ENCODE measurements around the gene XRCC5.
"Not testable (repeated sequence)": the region's sequence is repeated elsewhere in the genome, so short reads cannot be mapped to it uniquely, and the experiment has no call there.

XRCC5 gene

DNA sequence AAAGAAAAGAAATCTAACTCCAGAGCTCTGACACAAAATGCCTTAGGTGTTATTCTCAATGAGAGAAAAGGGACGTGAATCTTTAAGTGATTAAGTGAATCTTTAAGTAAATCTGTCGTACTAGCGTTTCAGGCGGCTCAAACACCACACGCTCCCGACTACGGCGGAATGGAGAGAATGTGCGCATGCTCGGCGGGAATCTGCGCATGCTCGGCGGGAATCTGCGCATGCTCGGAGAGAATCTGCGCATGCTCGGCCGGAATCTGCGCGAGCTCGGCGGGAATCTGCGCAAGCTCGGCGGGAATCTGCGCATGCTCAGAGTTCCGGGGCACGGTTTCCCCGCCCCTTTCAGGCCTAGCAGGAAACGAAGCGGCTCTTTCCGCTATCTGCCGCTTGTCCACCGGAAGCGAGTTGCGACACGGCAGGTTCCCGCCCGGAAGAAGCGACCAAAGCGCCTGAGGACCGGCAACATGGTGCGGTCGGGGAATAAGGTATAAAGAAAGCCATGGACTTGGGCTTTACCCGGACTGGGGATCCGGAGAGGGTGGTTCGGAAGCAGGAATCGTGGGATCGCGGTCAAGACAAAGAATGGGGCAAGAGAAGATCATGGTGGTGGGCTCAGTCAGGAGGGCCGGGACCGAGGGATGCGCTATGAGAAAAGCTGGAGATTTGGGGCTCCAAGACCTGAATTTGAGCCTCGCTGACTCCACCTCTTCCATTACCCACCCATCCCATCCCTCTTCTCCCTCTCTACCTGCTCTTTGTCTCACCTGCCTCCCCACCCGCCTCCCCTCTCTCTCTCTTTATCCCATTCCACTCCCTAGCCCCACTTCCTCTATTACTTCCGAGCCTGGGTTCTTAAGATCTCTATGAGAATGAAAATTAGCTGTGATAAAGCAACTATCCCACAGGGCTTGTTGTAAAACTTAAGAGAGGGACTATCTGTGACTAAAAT, at the start of gene XRCC5:
TSS of gene XRCC5 (plus strand) at position 382 of the 955 bp plus-strand sequence. CDS start at position 471, 89 bp downstream.
- peak; percentile 98 for DNase-seq (ENCODE audit: low spot score)

DNA sequence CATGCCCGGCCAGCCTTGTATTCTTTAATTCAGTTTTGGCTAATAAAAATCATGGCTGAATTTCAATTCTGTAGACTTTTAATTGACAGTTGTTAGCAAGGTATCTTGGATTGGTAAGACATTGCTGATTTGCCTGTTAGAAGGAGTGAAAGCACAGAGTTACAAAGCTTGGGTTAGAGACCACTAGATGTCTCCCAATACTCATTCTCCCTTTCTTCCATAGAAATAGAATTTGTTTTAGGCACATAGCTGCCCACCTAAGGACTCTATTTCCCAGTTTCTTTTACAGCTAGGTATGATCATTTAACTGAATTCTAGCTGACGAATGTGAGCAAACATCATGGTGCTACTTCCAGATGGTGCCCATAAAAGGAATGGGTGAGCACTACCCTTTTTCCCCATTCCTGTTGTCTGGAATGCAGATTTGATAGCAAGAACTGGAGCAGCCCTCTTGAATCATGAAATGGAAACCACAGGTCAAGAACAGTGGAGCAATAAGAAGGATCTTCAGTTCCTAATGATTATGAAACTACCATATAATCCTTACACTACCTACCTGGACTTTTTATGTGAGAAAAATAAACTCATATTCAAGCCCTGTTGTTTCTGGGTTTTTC, 45.0 kb upstream of the XRCC5 start:
- DNase-seq (ENCODE audit: low spot score): peak; percentile 28

DNA sequence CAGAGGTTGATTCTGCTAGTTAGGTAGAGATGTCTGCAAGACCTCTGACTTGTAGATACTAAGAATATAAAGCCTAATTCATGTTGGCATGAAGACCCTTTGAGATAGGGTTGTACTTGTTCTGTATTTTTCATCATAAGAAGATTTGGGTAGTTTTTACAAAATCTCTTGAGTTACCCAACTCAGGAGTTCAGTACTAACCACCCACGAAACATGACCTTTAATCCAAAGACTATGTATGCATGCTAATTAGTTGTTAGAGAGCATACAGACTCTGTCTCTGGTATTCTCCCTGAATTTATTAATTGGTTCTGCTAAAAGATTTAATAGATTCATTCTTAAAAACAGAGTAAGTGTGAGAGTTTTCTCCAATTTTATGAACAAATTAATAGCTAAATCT, 44.5 kb upstream of the XRCC5 start:
- no peak for DNase-seq (ENCODE audit: low spot score)

DNA sequence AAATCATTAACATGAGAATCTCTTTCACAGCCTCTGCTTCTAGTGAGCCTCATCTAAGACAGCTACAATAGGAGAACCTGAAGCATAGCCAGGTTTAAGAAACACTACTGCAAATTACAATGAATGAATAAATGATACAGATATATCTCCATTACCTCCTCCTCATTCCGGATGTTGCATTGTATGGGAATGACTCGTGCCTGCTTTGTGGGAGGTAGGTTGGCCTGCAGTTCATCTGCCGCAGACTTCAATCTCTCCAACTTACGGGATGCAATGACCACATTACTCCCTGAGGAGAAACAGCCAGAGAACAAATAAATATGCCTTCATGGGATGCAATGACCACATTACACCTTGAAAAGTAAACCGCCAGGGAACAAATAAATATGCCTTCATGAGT, 42.9 kb upstream of the XRCC5 start:
- peak; percentile 40 for DNase-seq (ENCODE audit: low spot score)

DNA sequence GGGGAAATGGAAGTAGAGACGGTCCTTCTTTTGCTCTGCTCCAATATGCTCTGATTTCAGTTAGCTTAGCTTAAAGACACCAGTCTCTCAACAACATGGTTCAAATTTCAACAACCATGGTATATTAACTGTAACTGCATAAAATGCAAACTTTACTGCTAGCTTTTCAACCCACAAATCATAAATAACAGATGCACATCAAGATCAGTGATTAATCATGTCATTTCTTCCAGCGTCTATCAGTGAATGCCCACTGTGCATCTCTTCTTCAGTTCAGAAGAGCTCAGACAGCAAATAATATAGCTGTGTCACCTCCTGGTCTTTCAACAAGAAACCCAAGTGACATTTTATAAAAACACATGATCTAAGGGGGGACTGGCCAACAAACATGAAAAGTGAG, 40.1 kb upstream of the XRCC5 start:
- DNase-seq (ENCODE audit: low spot score): no peak

DNA sequence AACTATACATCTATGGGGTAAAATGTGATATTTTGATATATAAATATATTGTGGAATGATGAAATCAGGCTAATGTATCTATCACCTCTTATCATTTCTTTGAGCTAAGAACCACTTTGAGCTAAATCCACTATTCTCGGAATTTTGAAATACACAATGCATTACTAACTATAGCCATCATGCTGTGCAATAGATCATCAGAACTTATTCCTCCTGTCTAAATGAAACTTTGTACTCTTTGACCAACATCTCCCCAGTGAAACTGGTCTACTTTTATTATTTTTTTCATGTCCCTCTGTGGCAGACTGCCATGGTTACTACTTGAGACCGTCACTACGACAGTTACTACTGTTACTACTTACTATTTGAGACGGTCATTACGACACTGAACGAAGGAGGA, 39.0 kb upstream of the XRCC5 start:
- DNase-seq (ENCODE audit: low spot score): no peak

DNA sequence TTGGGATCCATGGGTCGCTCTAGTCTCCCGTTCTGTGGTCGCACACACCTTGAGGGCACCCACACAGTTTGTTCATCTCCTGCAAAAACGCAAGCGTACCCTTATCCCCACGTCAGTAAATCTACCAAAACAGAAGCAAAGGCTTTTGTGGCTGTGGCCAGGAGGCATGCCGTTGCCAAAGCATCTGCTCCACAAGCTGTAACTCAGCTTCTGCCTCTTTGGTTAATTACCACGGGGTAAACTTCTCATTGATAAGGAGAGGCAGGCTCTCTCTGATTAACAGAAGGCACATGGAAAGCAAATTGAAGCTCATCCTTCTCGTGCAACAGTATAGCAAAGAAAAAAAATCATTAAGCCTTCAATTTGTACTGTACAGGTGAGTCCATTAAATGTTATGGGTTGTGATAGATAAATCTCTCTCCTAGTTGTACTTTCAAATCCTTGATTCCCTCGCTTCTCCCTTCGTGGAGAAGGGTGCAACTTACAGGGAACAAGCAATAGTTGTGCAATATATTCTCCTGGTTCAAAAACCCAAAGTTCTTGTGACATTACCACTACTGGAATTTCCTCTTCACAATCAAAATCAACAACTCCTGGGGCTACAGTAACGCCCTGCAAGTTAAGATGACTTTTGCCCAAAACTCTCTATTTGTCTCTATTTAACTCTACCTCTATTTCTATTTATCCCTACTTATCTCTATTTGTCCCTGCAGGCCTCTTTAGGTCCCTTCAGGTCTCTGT, 37.9 kb upstream of the XRCC5 start:
- no peak for DNase-seq (ENCODE audit: low spot score)

DNA sequence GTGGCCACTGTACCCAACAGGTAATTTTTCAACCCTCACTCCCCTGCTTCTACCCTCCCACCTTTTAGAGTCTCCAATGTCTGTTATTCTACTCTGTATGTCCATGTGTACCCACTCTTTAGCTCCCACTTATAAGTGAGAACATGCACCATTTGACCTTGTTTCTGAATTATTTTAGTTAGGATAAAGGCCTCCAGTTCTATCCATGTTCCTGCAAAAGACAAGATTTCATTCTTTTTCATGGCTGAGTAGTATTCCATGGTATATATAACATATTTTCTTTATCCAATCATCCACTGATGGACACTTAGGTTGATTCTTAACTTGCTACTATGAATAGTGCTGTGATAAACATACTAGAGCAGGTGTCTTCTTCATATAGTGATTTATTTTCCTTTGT, 36.7 kb upstream of the XRCC5 start:
- DNase-seq (ENCODE audit: low spot score): no peak

DNA sequence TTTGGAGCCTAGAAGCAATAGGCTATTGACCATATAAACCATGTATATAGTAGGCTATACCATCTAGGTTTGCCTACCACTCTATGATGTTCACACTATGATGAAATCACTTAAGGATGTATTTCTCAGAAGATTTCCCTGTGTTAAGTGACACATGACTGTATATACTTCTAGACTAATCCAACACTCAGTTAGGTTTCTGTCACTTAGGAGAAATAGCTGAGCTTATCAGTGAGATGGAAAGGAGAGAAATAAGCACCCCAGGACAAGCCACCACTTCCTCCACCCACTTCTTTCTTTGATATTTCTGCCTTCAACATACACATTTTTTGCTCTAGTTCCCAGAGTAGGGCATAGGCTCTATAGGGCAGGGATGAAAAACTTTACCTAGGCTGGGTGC, 35.4 kb upstream of the XRCC5 start:
- no peak for DNase-seq (ENCODE audit: low spot score)

DNA sequence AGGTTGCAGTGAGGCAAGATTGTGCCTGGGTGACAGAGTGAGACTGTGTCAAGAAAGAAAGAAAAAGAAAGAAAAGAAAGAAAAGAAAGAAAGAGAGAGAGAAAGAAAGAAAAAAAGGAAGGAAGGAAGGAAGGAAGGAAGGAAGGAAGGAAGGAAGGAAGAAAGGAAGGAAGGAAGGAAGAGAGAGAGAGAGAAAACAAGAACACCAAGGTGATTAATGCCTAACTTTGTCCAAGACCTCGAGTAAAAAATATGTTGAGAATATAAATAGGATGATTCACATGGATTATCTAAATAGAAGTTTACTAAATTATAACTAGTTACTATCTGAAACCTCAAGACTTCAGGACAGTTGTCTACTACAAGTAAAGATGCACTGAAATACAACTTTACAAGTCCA, 34.8 kb upstream of the XRCC5 start:
- no peak for DNase-seq (ENCODE audit: low spot score)

DNA sequence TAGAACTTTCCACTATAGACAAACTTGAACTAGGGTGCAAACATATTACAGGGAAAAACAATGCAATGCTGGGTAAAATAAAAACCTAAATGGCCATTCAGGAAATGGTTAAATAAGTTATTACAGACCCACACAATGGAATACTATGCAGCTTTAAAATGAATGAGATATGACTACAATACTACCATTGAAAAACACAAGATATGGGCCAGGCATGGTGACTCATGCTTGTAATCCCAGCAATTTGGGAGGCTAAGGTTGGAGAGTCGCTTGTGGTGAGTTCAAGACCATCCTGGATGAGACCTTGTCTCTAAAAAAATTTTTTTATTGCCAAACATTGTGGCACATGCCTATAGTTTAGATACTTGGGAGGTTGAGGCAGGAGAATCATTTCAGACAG, 34.4 kb upstream of the XRCC5 start:
- DNase-seq (ENCODE audit: low spot score): no peak

DNA sequence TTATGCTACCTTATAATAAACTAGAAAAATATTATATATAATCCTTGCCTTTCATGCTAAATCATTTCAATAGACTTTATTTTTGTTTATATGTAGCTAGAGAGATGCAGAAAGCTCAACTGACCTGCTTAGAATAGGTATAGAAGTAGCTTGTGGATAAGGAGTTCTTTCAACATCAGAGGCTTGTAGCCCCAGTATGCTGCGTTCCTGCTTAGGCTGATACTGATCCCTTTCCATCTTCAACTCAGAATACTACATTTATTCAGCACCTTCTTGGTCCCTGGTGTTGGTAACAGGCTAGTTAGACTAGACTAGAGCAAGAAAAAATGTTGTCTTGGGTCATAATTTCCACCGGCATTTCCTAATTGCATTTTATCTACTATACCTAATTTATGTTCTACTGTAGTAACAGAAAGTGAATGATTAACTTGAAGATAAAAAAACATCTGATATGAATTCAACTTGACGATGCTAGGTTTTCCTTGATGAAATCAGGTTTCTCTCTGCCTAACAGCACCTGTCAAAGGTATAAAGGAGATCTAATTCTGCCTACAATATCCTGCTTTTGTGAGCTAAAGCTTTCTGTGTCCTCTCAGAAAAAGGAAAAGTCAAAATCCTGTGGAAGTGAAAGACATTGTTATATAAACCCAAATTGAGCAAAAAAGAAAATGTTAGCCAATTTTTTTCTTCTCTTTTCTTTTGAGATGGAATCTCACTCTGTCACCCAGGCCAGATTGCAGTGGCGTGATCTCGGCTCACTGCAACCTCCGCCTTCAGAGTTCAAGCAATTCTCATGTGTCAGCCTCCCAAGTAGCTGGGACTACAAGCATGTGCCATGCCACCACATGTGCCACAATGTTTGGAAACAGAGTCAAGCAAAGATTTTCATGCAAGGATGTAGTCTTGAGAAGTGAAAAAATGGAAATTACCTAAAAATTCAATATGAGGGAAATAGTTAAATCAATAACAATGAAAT, 33.4 kb upstream of the XRCC5 start:
- no peak for DNase-seq (ENCODE audit: low spot score)

DNA sequence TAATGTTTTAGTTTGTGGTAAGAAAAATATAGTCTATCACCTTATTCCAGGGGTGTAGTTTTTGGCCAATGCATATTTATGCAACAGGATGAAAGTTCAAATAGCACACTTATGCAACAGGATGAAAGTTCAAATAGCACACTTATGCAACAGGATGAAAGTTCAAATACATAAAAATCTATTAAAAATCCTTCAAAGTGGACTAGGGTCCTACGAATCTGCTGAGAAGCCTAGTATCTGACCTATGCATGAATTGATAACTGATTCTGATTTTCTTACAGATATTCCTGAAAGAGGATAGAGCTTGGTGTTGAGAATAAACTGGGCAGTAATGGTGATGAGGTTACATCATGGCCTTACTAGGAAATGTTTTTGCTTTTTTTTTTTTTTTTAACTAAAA, 30.4 kb upstream of the XRCC5 start:
- no peak for DNase-seq (ENCODE audit: low spot score)

DNA sequence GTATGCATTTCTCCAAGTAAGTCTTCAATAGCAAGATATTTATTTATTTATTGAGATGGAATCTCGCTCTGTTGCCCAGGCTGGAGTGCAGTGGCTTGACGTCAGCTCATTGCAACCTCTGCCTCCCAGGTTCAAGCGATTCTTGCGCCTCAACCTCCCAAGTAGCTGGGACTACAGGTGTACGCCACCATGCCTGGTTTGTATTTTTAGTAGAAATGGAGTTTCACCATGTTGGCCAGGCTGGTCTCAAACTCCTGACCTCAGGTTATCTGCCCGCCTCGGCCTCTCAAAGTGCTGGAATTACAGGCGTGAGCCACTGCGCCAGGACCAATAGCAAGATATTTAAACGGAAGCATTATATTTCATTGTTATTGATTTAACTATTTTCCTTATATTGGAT, 29.1 kb upstream of the XRCC5 start:
- DNase-seq (ENCODE audit: low spot score): not testable (repeated sequence)

DNA sequence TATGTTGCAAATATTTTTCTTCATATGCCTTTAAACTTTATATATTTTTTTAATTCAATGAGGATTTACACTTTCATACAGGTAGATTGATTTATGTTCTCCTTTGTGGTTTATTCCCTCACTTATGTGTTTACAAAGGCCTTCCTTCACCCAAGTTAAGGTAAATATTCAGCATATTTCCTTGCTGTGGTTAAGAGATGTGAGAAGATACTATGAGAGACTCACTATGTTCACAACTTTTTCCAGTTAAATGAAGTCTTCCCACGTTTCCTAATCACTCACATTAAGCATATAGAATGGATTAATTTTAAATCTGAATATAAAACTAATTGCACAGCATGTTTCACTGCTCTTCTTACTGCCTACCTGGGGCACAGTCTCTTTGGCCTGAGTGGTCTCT, 28.1 kb upstream of the XRCC5 start:
- no peak for DNase-seq (ENCODE audit: low spot score)

DNA sequence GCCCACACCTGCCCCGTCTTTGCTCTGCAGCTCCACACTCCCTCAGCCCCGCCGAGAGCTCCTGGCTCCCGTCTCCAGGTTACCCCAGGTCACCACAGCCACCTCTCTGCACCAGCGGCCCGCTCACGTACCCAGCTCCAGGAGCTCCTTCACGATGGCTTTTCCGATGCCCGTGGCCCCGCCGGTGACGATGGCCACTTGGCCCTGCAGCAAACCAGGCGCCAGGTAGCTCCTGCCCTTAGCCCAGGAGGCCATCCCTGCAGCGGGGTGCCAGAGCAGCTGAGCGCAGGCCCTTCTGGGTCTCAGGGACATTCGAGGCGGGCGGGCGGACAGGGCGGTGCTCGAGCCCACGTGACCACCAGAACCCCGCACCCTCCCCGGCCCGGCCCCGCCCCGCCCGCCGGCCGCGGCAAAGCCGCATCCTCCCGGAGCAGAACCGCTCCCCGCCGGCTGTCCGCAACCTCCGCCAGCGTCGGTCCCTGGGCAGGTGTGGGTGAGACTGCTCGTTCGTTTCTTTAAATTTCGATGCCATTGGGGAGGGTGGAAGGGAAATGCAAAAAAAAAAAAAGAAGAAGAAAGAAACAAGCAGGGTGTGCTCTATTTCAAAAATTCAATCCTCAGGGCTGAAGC, 27.5 kb upstream of the XRCC5 start, which contains the start of the genes PECR and TMEM169:
TSS of gene PECR (minus strand) at position 323 of the 630 bp plus-strand sequence. CDS start at position 255, 68 bp downstream.
TSS of gene TMEM169 (plus strand) at position 433 of the 630 bp plus-strand sequence. CDS start 14,045 bp downstream, outside the sequence.
- DNase-seq (ENCODE audit: low spot score): peak; percentile 97

DNA sequence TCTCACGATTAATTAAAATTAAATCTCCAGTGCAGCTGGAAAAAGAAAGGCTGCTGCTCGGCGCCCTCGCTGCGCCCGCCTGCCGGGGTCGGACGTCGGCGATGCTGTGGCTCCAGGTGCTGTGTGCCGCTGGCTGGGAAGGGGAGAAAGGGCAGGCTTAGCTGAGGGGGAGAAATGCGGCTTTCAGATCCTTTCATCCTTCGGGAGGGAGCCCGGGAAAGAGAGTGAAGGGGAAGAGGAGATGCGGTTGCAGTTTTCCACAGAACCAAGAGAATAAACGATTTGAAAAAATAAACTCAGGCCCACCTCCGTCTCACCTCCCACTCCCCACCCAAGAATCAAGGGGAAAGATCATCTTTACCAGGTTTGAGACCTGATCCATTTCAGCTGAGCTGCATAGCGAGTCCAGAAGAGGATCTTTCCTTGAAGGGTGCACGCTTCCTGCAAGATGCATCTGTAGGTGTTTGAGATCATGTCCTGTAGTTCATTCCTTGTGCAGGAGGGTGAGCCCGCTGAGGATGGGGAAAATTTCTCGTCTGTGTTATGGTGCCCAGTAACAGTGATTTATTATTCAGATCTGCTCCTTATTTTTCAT, 26.9 kb upstream of the XRCC5 start:
- DNase-seq (ENCODE audit: low spot score): peak; percentile 28

DNA sequence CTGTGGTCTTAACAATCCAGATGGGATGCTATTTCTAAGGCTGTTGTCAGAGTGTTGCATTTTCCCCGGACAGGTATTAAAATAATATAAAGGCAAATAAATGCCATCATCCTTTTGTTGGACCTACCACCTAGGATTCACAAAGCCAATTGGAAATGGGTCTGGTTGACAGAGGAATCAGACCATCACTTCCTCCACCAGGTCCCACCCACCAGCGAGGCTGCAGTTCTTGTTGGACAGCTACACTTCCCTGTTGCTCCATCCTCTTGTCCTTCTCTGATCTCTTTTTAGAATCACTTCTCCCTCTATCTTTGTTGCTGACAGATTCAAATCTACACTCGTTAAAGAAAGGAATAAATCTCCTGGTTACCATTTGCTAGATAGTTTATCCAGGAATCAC, 26.3 kb upstream of the XRCC5 start:
- DNase-seq (ENCODE audit: low spot score): no peak

DNA sequence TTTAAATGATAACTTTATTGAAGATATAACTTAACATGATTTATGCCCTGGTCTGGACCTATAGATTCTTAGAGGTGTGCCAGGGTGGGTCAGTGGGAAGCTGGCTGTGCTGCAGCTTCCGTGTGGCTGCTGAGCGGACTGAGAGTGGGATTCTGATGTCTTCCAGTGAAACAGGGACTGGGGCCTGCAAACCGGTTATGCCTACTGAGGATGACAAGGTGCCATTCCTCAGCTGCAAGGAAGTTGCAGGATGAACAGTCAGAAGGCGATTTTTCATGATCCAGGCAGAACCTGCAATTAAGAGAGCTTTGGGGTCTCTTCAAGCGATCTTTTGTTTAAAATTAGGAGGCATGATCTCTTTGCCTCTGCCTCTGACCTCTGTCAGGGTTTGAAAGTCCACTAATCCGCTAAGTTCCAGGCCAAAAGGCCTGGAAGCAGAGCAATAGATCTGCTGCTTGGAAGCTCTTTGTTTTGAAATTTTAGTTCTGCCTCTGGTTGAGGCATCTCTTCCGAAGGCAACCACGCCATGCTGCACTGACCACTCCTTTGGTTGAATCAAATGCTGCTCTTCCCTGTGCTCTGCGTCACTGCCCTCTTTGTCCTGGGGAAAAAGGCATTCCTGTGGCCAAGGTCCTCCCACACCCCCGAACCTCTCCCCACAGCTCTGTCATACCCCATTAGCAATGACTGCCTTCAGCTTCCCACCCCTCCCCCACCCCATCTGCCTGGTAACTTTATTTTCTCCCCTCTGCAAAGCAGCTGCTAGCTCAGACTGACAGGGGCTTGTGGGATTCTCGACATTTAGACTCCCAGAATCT, 25.5 kb upstream of the XRCC5 start:
- peak; percentile 69 for DNase-seq (ENCODE audit: low spot score)
